T47D (cell line): ENCODE results near the gene WDCP.

Experiments used
- DNase-seq, 2 experiments: peaks; one replicate each; pipeline versions ENCODE4 v3.0.0 to v3.0.0-alpha.2; 2011 to 2012; ENCODE audit warnings: low read depth in 1 of 2, low spot score in 1 of 2
- JUND ChIP-seq: IDR thresholded peaks from 2 replicates; pipeline ENCODE4 v1.6.1; 2012; ENCODE audit warnings: low read depth
- in situ Hi-C: cut with HindIII; loops from 2 replicates; pipeline ENCODE4 v1.10.0; 2016; ENCODE audit warnings: low sequenced_read_pairs, low pct_unique_long_range_greater_than_20kb

The WDCP gene

DNA sequence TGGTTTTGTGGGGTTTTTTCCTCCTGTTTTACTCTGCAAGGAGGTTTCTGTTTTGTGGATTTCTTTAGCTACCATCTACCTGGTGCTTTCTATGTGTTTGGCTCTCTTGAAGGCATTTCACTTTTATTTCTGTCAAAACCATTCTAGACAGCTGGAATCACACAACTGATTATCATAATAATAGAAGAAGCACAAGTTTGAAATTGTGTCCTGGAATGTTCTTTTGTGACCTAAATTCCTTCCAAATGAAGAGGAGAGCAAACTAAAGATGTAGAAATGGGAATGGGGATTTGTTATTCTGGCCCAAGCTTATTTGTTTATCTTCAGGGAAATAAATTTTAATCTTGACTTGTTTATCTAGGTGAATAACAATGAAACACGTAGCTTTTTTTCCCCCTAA, 54.3 kb downstream of the WDCP start:
- in situ Hi-C loops: no loop called here
- TF ChIP-seq JUND: no peak
- no peak for DNase-seq

DNA sequence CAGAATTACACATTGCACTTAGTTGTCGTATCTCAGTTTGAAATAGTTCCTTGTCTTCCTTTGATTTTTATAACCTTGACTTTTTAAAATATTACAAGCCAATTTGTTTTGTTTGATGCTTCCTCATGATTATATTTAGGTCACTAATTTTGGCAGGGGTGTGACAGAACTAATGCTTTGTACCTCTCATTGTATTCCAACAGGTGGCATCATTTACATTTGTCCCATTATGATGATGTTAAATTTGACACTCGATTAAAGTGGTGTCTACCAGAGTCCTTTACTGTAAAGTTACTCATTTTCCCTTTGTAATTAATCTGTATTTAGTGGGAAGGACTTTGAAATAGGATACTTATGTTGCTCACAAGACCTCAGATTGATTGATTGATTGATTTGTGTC, 58.8 kb downstream of the WDCP start:
- in situ Hi-C loops: no loop called here
- no peak for TF ChIP-seq JUND
- DNase-seq: peak in 1 of 2 experiments; percentile 48
